Fibroblast of mammary gland (primary cell): ENCODE measurements around the gene TNNT2.

Experiments used
- DNase-seq: peaks from one replicate; pipeline ENCODE4 v3.0.0-alpha.2; 2010; ENCODE audit warnings: low read depth
- H3K4me3 ChIP-seq: 2 replicates; pipeline ENCODE4 v1.5.1; 2011; ENCODE audit warnings: low read depth, mild to moderate bottlenecking, low read length, moderate library complexity; ENCODE audit not compliant: control insufficient read depth
- TF ChIP-seq, protein P1 (sequence below): conservative IDR thresholded peaks from 2 replicates; pipeline ENCODE4 v1.5.1; 2011; ENCODE audit warnings: low read depth, low read length, inconsistent platforms; ENCODE audit not compliant: control insufficient read depth, insufficient read depth

Gene TNNT2

GRCh38 chr1:201383647-201384405 is 6.3 kb upstream of the TNNT2 start:
- peak; percentile 89 for DNase-seq
- H3K4me3 ChIP-seq = no peak overlapping the region
- TF ChIP-seq, protein P1, sequence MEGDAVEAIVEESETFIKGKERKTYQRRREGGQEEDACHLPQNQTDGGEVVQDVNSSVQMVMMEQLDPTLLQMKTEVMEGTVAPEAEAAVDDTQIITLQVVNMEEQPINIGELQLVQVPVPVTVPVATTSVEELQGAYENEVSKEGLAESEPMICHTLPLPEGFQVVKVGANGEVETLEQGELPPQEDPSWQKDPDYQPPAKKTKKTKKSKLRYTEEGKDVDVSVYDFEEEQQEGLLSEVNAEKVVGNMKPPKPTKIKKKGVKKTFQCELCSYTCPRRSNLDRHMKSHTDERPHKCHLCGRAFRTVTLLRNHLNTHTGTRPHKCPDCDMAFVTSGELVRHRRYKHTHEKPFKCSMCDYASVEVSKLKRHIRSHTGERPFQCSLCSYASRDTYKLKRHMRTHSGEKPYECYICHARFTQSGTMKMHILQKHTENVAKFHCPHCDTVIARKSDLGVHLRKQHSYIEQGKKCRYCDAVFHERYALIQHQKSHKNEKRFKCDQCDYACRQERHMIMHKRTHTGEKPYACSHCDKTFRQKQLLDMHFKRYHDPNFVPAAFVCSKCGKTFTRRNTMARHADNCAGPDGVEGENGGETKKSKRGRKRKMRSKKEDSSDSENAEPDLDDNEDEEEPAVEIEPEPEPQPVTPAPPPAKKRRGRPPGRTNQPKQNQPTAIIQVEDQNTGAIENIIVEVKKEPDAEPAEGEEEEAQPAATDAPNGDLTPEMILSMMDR = no peak

- no peak overlapping the region for H3K4me3 ChIP-seq
- TF ChIP-seq, protein P1 = no peak
- DNase-seq = no peak
Measured at GRCh38 chr1:201381130-201381529, 3.6 kb upstream of the TNNT2 start.

GRCh38 chr1:201379733-201380242 is 2.3 kb upstream of the TNNT2 start:
- TF ChIP-seq, protein P1 = no peak
- H3K4me3 ChIP-seq = no peak overlapping the region
- no peak for DNase-seq

GRCh38 chr1:201378804-201379203 is 1.3 kb upstream of the TNNT2 start:
- no peak overlapping the region for H3K4me3 ChIP-seq
- no peak for DNase-seq
- TF ChIP-seq, protein P1 = no peak

DNA sequence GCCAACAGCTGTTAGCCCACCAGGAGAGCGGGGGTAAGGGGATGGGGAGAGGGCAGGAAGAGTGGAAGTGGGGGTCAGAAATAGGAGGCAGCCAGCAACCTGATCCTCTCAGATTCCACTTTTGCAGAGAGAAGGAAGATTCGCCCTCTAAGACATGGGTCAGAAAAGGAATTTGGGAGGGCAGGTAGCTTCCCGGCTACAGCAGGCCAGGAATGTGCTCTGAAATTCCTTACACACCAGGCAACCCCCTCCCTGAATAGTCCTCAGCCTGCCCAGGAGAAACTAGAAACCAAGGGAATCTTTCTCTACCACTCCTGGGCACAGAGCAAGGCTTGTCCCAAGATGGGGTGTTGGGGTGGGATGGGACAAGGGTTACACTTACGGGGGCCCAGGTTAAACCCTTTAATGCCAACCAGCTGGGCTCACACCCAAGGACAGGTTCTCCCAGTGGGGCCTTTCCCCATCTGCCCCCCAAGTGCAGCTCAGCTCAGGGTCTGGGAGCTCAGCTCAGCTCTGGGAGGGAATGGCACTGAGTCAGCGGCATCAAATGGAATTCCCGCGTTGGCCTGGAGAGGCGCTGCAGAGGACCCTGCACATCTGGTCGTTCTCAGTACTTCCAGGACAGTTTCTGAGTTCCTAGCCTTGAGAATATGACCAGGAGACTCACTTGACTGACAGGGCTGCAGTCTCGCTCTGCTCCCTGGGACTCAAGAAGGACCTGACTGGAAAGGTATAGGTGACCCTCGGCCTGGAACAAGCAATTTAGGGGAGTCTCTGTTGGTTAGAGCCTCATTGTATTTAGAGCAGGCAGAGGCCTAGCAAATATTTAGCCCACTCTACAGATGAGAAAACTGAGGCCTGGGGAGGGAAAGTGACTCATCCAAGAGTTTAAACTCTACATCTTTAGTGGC is 761 bp downstream of the TNNT2 start:
- TF ChIP-seq, protein P1 = peak; percentile 57
- H3K4me3 ChIP-seq = no peak overlapping the region
- DNase-seq = peak; percentile 33

DNA sequence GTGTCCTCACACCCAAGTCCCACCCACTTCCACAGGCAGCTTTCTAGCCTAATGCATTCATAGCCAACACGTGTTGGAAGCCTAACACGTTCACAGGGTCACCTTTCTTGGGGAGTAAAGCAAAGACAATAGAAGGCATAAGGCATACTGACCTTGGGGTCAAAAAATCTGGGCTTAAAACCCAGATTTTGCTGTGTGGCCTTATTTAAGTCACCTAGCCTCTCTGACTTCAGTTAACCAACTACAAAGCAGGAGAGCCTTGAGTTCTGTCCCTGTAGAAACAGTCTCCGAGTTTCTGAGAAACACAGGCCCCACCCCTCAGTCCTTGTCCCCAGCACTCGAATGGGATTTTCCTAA is 1.4 kb downstream of the TNNT2 start:
- no peak for DNase-seq
- TF ChIP-seq, protein P1 = no peak
- H3K4me3 ChIP-seq = no peak overlapping the region
